Measurements from ENCODE around the gene STK26.

DNA sequence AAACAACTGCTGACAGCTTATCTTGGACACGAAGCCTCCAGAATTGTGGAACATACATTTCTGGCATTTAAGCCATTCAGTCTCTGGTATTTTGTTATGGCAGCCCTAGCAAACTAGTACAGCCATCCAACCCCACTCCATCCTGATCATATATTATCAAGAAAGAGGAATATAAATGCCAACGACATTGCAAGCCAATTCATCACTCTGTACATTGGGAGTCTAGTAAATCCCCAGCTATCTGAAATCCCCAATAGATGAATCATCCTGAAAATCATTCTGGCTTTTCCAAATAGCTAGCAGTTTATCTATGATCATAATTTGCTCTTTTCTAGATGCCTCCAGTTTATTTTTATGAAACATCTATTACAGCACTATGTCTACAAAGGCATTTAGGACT is 63.6 kb downstream of the STK26 start:
- TF ChIP-seq CTCF (IDR thresholded peaks at IDR 0.05): no peak
- TF ChIP-seq POLR2A (IDR thresholded peaks at IDR 0.05): no peak

Data from adrenal gland (tissue), 5 donors.